ENCODE measurements around the gene TCF3.
"Not testable (repeated sequence)": the region's sequence is repeated elsewhere in the genome, so short reads cannot be mapped to it uniquely, and the experiment has no call there.

TCF3 gene

DNA sequence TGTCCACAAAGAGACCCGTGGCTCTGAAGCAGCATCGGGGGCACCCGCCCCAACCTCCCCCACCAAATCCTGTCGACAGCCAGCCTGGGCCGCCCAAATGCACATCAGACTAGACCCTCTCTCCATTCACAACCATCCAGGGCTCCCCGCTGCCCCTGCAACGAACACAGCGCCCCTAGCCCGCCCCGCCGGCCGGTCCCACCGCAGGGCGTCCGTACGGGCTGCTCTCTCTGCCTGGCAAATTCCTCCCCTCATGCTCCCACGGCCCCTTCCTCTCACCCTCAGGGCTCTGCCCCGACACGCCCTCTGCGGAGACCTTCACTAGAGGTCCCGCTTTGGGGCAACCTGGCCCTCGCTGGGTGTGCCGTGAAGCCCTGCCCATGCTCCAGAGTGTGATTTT is 7.1 kb downstream of the TCF3 start:
- no peak overlapping the region for H3K4me3 ChIP-seq (ENCODE audit: low read length)
- TF ChIP-seq, protein P1, sequence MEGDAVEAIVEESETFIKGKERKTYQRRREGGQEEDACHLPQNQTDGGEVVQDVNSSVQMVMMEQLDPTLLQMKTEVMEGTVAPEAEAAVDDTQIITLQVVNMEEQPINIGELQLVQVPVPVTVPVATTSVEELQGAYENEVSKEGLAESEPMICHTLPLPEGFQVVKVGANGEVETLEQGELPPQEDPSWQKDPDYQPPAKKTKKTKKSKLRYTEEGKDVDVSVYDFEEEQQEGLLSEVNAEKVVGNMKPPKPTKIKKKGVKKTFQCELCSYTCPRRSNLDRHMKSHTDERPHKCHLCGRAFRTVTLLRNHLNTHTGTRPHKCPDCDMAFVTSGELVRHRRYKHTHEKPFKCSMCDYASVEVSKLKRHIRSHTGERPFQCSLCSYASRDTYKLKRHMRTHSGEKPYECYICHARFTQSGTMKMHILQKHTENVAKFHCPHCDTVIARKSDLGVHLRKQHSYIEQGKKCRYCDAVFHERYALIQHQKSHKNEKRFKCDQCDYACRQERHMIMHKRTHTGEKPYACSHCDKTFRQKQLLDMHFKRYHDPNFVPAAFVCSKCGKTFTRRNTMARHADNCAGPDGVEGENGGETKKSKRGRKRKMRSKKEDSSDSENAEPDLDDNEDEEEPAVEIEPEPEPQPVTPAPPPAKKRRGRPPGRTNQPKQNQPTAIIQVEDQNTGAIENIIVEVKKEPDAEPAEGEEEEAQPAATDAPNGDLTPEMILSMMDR (IDR thresholded peaks at IDR 0.05; ENCODE audit: insufficient read depth, low read depth, low read length, missing control alignments): no peak
- no peak for DNase-seq (ENCODE audit: low read depth)

DNA sequence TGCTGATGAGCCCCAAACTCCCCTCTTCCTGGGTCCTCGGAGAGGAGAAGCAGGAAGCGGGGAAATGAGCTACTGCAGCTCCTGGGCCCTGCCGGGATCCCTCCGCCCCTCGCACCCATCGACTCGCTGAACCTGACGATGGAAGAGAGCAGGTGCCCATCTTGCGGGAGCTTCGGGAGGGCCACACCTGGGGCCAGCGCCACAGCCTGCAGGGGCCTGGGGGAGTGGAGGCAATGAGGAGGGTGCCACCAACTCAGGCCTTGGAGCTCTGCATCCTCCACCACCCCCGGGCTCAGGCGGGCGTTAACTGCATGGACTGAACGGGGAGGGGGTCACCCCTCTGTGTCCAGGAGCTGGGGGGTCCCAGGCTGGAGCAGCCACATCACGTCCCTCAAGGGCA is 8.3 kb downstream of the TCF3 start:
- no peak for DNase-seq (ENCODE audit: low read depth)
- H3K4me3 ChIP-seq (ENCODE audit: low read length): no peak overlapping the region
- TF ChIP-seq, protein P1 (IDR thresholded peaks at IDR 0.05; ENCODE audit: insufficient read depth, low read depth, low read length, missing control alignments): no peak

DNA sequence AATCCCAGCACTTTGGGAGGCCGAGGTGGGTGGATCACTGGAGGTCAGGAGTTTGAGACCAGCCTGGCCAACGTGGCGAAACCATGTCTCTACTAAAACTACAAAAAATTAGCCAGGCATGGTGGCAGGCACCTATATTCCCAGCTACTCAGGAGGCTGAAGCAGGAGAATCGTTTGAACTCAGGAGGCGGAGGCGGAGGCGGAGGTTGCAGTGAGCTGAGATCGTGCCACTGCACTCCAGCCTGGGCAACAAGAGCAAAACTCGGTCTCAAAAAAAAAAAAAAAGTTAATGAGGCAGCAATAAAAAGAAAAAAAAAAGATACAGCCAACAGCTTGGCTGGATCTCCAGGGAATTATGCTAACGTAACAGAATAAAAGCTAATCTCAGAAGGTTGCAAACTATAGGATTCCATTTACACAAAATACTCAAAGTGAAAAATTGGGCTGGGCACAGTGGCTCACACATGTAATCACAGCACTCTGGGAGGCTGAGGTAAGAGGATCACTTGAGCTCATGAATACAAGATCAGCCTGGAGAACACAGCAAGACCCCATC is 11.4 kb downstream of the TCF3 start:
- H3K4me3 ChIP-seq (ENCODE audit: low read length); DNase-seq (ENCODE audit: low read depth): not testable (repeated sequence)

DNA sequence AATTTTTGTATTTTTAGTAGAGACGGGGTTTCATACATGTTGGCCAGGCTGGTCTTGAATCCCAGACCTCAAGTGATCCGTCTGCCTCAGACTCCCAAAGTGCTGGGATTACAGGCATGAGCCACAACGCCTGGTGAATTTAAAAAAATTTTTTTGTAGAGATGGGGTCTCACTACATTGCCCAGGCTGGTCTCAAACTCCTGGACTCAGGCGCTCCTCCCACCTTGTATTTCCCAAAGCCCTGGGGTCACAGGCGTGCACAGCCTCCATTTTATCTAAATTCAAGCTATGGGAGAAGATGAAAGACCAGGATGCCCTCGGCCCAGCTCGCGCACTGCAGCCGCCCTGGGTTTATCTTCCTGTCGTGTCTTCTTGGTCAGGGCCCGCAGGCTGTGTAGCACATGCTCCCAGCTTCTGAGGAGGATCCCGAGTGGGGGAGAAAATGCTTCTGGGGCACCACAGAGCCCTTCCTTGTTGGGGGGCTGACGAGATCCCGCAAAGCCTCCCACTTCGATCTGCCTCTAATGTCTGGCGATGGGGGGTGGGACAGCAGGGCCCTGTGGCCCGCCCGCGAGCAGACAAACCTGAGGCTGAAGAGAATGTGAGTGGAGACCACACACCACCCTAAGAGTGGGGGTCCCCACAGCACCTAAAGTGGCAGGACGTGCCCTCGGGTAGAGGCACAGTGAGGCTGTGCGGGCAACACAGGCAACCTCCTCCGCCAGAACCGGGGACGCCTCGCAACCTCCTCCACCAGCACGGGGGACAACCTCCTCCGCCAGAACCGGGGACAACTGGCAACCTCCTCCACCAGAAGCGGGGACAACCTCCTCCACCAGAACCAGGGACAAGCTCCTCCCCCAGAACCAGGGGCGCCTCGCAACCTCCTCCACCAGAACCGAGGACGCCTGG is 15.8 kb downstream of the TCF3 start:
- H3K4me3 ChIP-seq (ENCODE audit: low read length): no peak overlapping the region
- TF ChIP-seq, protein P1 (IDR thresholded peaks at IDR 0.05; ENCODE audit: insufficient read depth, low read depth, low read length, missing control alignments): no peak
- DNase-seq (ENCODE audit: low read depth): no peak

DNA sequence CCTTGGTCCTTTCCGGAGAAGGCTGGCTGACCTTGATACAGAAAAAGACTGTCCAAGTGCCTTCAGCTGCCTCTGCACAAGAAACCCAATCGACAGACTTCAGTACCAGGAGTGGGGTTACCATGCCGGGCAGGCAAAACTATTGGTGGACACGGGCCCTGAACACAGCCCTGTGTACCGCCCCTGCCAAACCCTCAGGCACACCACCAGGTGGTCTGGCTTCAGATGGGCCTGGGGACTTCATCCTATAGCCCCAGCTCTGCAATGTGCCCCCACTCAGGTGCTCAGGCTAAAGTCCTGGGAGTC is 17.5 kb downstream of the TCF3 start:
- no peak overlapping the region for H3K4me3 ChIP-seq (ENCODE audit: low read length)
- TF ChIP-seq, protein P1 (IDR thresholded peaks at IDR 0.05; ENCODE audit: insufficient read depth, low read depth, low read length, missing control alignments): no peak
- DNase-seq (ENCODE audit: low read depth): no peak

DNA sequence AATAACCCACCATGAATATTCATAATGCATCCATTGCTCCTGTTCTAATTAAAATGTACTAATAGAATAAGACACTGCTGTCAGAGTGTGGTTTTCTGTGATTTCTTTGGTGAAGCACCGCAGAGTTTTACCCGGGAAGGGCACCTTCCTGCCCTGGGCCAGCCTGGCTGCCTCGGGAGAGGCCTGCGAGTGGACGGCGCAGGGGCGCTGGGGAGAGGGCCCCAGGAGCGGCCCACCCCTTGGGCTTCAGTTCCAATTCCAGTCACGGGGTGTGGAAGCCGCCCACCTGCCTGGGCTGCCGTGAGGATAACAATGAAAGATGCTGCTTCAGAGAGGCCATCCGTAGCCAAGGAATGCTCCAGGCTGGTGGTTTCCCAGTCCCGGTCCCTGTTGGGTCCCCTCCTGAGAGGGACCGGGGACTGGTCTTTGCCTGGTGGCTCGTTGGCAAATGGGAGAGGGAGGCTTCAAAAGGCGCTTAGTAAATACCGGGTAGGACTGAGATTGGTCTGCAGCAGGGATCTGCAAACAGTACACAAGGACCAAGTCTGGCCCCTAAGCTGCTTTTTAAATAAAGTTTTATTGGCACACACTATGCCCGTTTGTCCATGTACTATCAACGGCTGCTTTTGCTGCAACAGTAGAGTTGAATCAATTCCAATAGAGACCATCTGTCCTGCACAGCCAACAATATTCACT is 18.0 kb downstream of the TCF3 start:
- DNase-seq (ENCODE audit: low read depth): no peak
- TF ChIP-seq, protein P1 (IDR thresholded peaks at IDR 0.05; ENCODE audit: insufficient read depth, low read depth, low read length, missing control alignments): no peak
- H3K4me3 ChIP-seq (ENCODE audit: low read length): no peak overlapping the region

DNA sequence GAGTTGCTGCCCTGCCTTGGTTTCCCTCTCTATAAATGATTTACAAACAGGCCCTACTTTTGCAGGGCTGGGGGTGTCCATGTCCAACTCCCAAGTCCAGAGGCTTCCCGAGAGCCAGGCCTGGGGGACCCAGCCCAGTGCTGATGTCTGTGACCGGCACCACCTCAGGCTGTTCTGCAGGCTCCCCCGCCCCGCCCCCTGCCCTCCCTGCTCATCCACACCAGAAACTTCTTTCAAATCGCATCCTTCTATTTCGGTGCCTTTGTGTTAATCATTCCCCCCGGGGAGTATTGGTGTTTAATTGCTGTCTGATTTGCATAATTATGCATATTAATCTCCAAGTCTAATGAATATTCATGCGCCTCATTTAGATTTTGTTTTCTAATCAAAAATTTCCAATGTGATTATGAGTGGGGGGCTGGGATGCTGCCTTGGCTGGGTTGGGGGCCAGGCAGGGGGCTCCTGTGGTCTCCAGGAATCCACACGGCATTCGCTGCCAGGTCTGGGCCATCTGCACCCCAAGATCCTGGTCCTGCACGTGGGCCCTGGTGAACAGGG is 19.1 kb downstream of the TCF3 start:
- H3K4me3 ChIP-seq (ENCODE audit: low read length): no peak overlapping the region
- TF ChIP-seq, protein P1 (IDR thresholded peaks at IDR 0.05; ENCODE audit: insufficient read depth, low read depth, low read length, missing control alignments): no peak
- no peak for DNase-seq (ENCODE audit: low read depth)
